Uterus (tissue), 4 donors: ENCODE results near the gene BTN3A1. TPM values are rescaled to one million over a fixed set of nuclear protein-coding genes. Genes with fewer than 3 reads are reported as not detected.

Source experiments
- DNase-seq, 2 donors: peaks; one replicate each; pipeline ENCODE4 v3.0.0-alpha.2; 2019 to 2020
- H3K27ac ChIP-seq, 2 donors: fragments of 200-600 bp; sonication (generic); 1 replicate in 1 of 2; 2 replicates in 1 of 2; pipeline ENCODE4 v1.5.1; 2016 to 2018
- H3K27me3 ChIP-seq, 2 donors: fragments of 200-600 bp; sonication (generic); one replicate each; pipeline ENCODE4 v1.5.1; 2018 to 2019; ENCODE audit warnings: control low read depth in 1 of 2
- H3K36me3 ChIP-seq, 2 donors: fragments of 200-600 bp; sonication (generic); one replicate each; pipeline ENCODE4 v1.5.1; 2019; ENCODE audit warnings: control low read depth in 1 of 2
- H3K4me1 ChIP-seq, 2 donors: fragments of 200-600 bp; sonication (generic); one replicate each; pipeline ENCODE4 v1.5.1; 2018 to 2019; ENCODE audit warnings: control low read depth in 1 of 2
- H3K4me3 ChIP-seq, 2 donors: fragments of 200-600 bp; sonication (generic); 1 replicate in 1 of 2; 2 replicates in 1 of 2; pipeline ENCODE4 v1.5.1; 2018 to 2019; ENCODE audit warnings: mild to moderate bottlenecking in 1 of 2
- H3K9me3 ChIP-seq, 2 donors: fragments of 200-600 bp; sonication (generic); one replicate each; pipeline ENCODE4 v1.5.1; 2019; ENCODE audit warnings: control low read depth in 1 of 2
- CTCF ChIP-seq, 4 experiments: fragments of 200-600 bp in 2 of 4; fragments of 450-650 bp in 2 of 4; sonication (generic) in 2 of 4; IDR thresholded peaks; one replicate each; pipeline ENCODE4 v1.5.1; 2016 to 2019; ENCODE audit warnings: antibody characterized with exemption in 4 of 4, mild to moderate bottlenecking in 2 of 4, moderate library complexity in 1 of 4
- POLR2A ChIP-seq, 2 donors: fragments of 450-650 bp; IDR thresholded peaks; one replicate each; pipeline ENCODE4 v1.6.1; 2016; ENCODE audit warnings: antibody characterized with exemption in 2 of 2, mild to moderate bottlenecking in 1 of 2, moderate library complexity in 1 of 2
- intact Hi-C: fragments of 100-400 bp; cut with DNase I; formaldehyde crosslinking; loops from one replicate; pipeline ENCODE4 v1.15.1; 2023; ENCODE audit warnings: low total_unique reads
- total RNA-seq, 4 donors: library from RNA; depleted of rRNA in 3 of 4; stranded (reverse); fragments of >200 nt in 3 of 4; gene quantifications; one replicate each; pipeline versions ENCODE4 v1.1.0 to v1.2.4, GENCODE V29; 2014 to 2023
- donor health status: DM: yes; HTN: yes; CAD: no.

Gene BTN3A1
- total RNA-seq, 4 donors from 2014 or later = 9.1 to 64.2 (median 20.8) TPM

DNA sequence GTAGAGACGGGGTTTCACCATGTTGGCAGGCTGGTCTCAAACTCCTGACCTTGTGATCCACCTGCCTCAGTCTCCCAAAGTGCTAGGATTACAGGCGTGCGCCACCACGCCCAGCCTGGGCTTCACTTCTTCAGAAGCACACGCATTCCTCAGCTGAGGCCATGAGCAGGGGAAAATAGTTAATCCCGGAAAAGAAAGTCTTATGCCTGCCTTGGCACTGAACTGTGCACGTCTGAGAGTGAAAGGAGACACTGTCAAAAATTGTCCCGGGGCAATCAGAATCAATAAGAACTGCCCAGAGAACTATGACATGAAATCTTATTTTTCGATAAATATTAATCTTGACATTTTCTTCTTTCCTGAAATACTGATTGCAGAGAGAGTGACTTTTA is 16.3 kb upstream of the BTN3A1 start:
- TF ChIP-seq POLR2A (IDR thresholded peaks at IDR 0.05) (no peak), CTCF (IDR thresholded peaks at IDR 0.05) (no peak)
- intact Hi-C loops = no loop called here
- Histone ChIP-seq H3K36me3 (no peaks in the 10 kb centered on the region), H3K27ac (no peak overlapping the region), H3K27me3 (no peaks in the 10 kb centered on the region), H3K9me3 (no peaks in the 10 kb centered on the region), H3K4me3 (no peak overlapping the region), H3K4me1 (peaks cover 0 to 6% of the 10 kb centered on the region in 2 donors)
- DNase-seq = no peak

DNA sequence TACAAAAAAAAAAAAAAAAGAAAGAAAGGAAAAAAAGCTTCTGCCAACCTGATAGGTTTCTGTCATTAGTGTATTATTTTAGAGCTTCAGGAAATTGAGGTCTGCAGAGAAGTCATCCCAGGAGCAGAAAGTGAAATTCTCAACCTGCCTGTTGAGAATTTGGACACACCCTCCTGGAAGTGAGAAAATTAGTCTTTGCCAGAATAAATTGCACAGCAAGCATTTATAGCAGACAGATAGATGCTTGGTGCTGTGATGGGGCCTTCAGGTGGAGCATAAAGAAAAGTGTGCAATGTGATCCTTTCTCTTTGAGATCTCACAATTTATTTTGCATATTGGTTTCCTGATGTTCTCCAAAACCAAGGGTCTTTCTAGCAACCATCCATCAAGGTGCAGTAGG is 14.5 kb upstream of the BTN3A1 start:
- H3K4me1 ChIP-seq = peaks cover 0 to 6% of the 10 kb centered on the region in 2 donors
- H3K36me3 ChIP-seq = no peaks in the 10 kb centered on the region
- no peaks in the 10 kb centered on the region for H3K9me3 ChIP-seq
- TF ChIP-seq POLR2A (IDR thresholded peaks at IDR 0.05) = no peak
- no peak for TF ChIP-seq CTCF (IDR thresholded peaks at IDR 0.05)
- no peak overlapping the region for H3K4me3 ChIP-seq
- intact Hi-C loops = no loop called here
- H3K27ac ChIP-seq = no peak overlapping the region
- DNase-seq = no peak
- no peaks in the 10 kb centered on the region for H3K27me3 ChIP-seq

DNA sequence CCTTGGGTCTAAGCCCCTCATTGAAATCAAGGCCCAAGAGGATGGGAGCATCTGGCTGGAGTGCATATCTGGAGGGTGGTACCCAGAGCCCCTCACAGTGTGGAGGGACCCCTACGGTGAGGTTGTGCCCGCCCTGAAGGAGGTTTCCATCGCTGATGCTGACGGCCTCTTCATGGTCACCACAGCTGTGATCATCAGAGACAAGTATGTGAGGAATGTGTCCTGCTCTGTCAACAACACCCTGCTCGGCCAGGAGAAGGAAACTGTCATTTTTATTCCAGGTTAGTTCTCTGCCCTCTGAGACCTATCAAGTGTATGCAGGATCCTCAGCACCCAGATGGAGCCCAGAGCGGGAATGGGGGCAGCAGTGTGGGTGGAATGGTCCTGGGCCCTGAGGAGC is 14.1 kb upstream of the BTN3A1 start:
- H3K27me3 ChIP-seq = no peaks in the 10 kb centered on the region
- H3K9me3 ChIP-seq = no peaks in the 10 kb centered on the region
- no peak overlapping the region for H3K27ac ChIP-seq
- peaks cover 0 to 6% of the 10 kb centered on the region in 2 donors for H3K4me1 ChIP-seq
- TF ChIP-seq POLR2A (IDR thresholded peaks at IDR 0.05) (no peak), CTCF (IDR thresholded peaks at IDR 0.05) (no peak)
- DNase-seq = no peak
- intact Hi-C loops = no loop called here
- H3K4me3 ChIP-seq = no peak overlapping the region
- no peaks in the 10 kb centered on the region for H3K36me3 ChIP-seq

GRCh38 chr6:26388441-26388840 is 13.6 kb upstream of the BTN3A1 start:
- Histone ChIP-seq H3K27ac (no peak overlapping the region), H3K4me3 (no peak overlapping the region), H3K4me1 (peaks cover 0 to 6% of the 10 kb centered on the region in 2 donors), H3K9me3 (no peaks in the 10 kb centered on the region), H3K36me3 (no peaks in the 10 kb centered on the region), H3K27me3 (no peaks in the 10 kb centered on the region)
- DNase-seq = no peak
- no peak for TF ChIP-seq CTCF (IDR thresholded peaks at IDR 0.05)
- no peak for TF ChIP-seq POLR2A (IDR thresholded peaks at IDR 0.05)
- intact Hi-C loops = no loop called here

- Histone ChIP-seq H3K4me3 (no peak overlapping the region), H3K27ac (no peak overlapping the region), H3K36me3 (no peaks in the 10 kb centered on the region), H3K27me3 (no peaks in the 10 kb centered on the region), H3K4me1 (no peaks in the 10 kb centered on the region), H3K9me3 (no peaks in the 10 kb centered on the region)
- TF ChIP-seq POLR2A (IDR thresholded peaks at IDR 0.05) (no peak), CTCF (IDR thresholded peaks at IDR 0.05) (no peak)
- no peak for DNase-seq
- intact Hi-C loops = no loop called here
Observed at GRCh38 chr6:26389349-26389894, 12.7 kb upstream of the BTN3A1 start.
